CD14-positive monocyte (primary cell): ENCODE measurements around the gene KCNQ1. TPM values are rescaled to one million over a fixed set of nuclear protein-coding genes. Genes with fewer than 3 reads are reported as not detected.

Experiments used
- DNase-seq, 3 donors: peaks; one replicate each; pipeline ENCODE4 v3.0.0-alpha.2; 2011 to 2022
- H2AFZ ChIP-seq: 2 replicates; pipeline ENCODE4 v1.6.0; 2012; ENCODE audit warnings: mild to moderate bottlenecking, low read depth, low read length, inconsistent platforms; ENCODE audit not compliant: insufficient read depth, poor library complexity, severe bottlenecking
- H3K27ac ChIP-seq, 2 donors: 1 replicate in 1 of 2; 2 replicates in 1 of 2; pipeline ENCODE4 v1.5.1; 2012 to 2013; ENCODE audit warnings: low read length in 2 of 2, control low read depth in 1 of 2, inconsistent platforms in 1 of 2, low read depth in 1 of 2, mild to moderate bottlenecking in 1 of 2
- H3K27me3 ChIP-seq, 2 donors: one replicate each; pipeline versions ENCODE4 v1.6.0 to v1.6.1; 2011 to 2013; ENCODE audit warnings: low read length in 2 of 2; ENCODE audit not compliant: control insufficient read depth in 2 of 2, insufficient read depth in 2 of 2
- H3K36me3 ChIP-seq, 2 donors: replicated peaks in 1 of 2; 1 replicate in 1 of 2; 2 replicates in 1 of 2; pipeline versions ENCODE4 v1.5.1 to v1.6.1; 2012 to 2013; ENCODE audit warnings: low read length in 2 of 2, control low read depth in 1 of 2, inconsistent platforms in 1 of 2, mild to moderate bottlenecking in 1 of 2; ENCODE audit not compliant: insufficient read depth in 2 of 2, control insufficient read depth in 1 of 2
- H3K4me1 ChIP-seq, 2 donors: 1 replicate in 1 of 2; 2 replicates in 1 of 2; pipeline versions ENCODE4 v1.5.1 to v1.6.1; 2012 to 2013; ENCODE audit warnings: low read length in 2 of 2, control low read depth in 1 of 2, inconsistent platforms in 1 of 2, mild to moderate bottlenecking in 1 of 2, moderate library complexity in 1 of 2; ENCODE audit not compliant: insufficient read depth in 2 of 2, control insufficient read depth in 1 of 2
- H3K4me2 ChIP-seq: replicated peaks from 2 replicates; pipeline ENCODE3; 2012; ENCODE audit warnings: low read length, moderate library complexity, mild to moderate bottlenecking; ENCODE audit not compliant: poor library complexity, severe bottlenecking; ENCODE audit errors: extremely low read depth
- H3K4me3 ChIP-seq, 3 experiments: fragments of 200-600 bp in 1 of 3; sonication (generic) in 1 of 3; replicated peaks in 1 of 3; 1 replicate in 2 of 3; 2 replicates in 1 of 3; pipeline ENCODE4 v1.5.1; 2011 to 2013; ENCODE audit warnings: low read length in 3 of 3, mild to moderate bottlenecking in 3 of 3, control low read depth in 2 of 3, low read depth in 2 of 3, inconsistent platforms in 1 of 3, moderate library complexity in 1 of 3
- H3K79me2 ChIP-seq: 2 replicates; pipeline ENCODE4 v1.6.0; 2012; ENCODE audit warnings: mild to moderate bottlenecking, control low read depth, inconsistent platforms, low read length, moderate library complexity; ENCODE audit not compliant: insufficient read depth
- H3K9ac ChIP-seq: 2 replicates; pipeline ENCODE4 v1.6.0; 2017; ENCODE audit warnings: low read length, mild to moderate bottlenecking; ENCODE audit not compliant: insufficient read depth, poor library complexity, severe bottlenecking
- H3K9me3 ChIP-seq, 2 donors: replicated peaks in 1 of 2; 1 replicate in 1 of 2; 2 replicates in 1 of 2; pipeline versions ENCODE4 v1.5.1 to v1.6.1; 2012 to 2013; ENCODE audit warnings: low read length in 2 of 2, control low read depth in 1 of 2; ENCODE audit not compliant: control insufficient read depth in 1 of 2, insufficient read depth in 1 of 2
- H4K20me1 ChIP-seq: 2 replicates; pipeline ENCODE4 v1.6.0; 2012; ENCODE audit warnings: mild to moderate bottlenecking, low read length, control low read depth, moderate library complexity; ENCODE audit not compliant: insufficient read depth
- H3K27ac Mint-ChIP-seq, 7 donors: one replicate each; pipeline ENCODE4 v1.8.0; 2020; ENCODE audit warnings: mild to moderate bottlenecking in 7 of 7, mixed read lengths in 7 of 7, moderate library complexity in 6 of 7, inconsistent platforms in 2 of 7
- H3K27me3 Mint-ChIP-seq, 3 donors: one replicate each; pipeline ENCODE4 v1.8.0; 2021 to 2022; ENCODE audit warnings: low read depth in 3 of 3, mild to moderate bottlenecking in 3 of 3, mixed read lengths in 3 of 3, moderate library complexity in 3 of 3, inconsistent platforms in 1 of 3
- H3K36me3 Mint-ChIP-seq, 2 donors: one replicate each; pipeline ENCODE4 v1.8.0; 2020; ENCODE audit warnings: mixed read lengths in 2 of 2, inconsistent platforms in 1 of 2, mild to moderate bottlenecking in 1 of 2
- H3K4me1 Mint-ChIP-seq: one replicate; pipeline ENCODE4 v1.8.0; 2020; ENCODE audit warnings: mild to moderate bottlenecking, mixed read lengths
- H3K4me3 Mint-ChIP-seq, 2 donors: one replicate each; pipeline ENCODE4 v1.8.0; 2020; ENCODE audit warnings: mild to moderate bottlenecking in 2 of 2, mixed read lengths in 2 of 2, moderate library complexity in 1 of 2
- H3K9me3 Mint-ChIP-seq, 7 donors: one replicate each; pipeline ENCODE4 v1.8.0; 2020 to 2022; ENCODE audit warnings: mixed read lengths in 7 of 7, mild to moderate bottlenecking in 6 of 7, moderate library complexity in 6 of 7, inconsistent platforms in 2 of 7
- CTCF ChIP-seq: fragments of 200-600 bp; IDR thresholded peaks from one replicate; pipeline ENCODE4 v1.8.0; 2022; ENCODE audit warnings: antibody characterized with exemption, mild to moderate bottlenecking
- whole genome bisulfite sequencing: methylation state at CpG from one replicate; pipeline ENCODE4 v1.1.5; 2013; ENCODE audit warnings: missing lambda C conversion rate; ENCODE audit not compliant: insufficient coverage; 5-methylcytosine and 5-hydroxymethylcytosine counted together
- intact Hi-C, 2 donors: fragments of 100-400 bp; cut with micrococcal nuclease; formaldehyde crosslinking; loops; one replicate each; pipeline versions ENCODE4 v1.15.0 to v1.15.1; 2023
- polyA plus RNA-seq, 3 donors: library from polyadenylated mRNA; depleted of rRNA in 1 of 3; unstranded in 2 of 3; stranded (reverse) in 1 of 3; fragments of 300-500 nt in 2 of 3; fragments of >200 nt in 1 of 3; fragmentation: Illumina TruSeq in 2 of 3; gene quantifications; 1 replicate in 2 of 3; 2 replicates in 1 of 3; pipeline ENCODE4 v1.2.3, GENCODE V29; 2012 to 2021

KCNQ1 gene
- polyA plus RNA-seq, 3 donors: 14.9 to 31.8 (median 21.6) TPM

DNA sequence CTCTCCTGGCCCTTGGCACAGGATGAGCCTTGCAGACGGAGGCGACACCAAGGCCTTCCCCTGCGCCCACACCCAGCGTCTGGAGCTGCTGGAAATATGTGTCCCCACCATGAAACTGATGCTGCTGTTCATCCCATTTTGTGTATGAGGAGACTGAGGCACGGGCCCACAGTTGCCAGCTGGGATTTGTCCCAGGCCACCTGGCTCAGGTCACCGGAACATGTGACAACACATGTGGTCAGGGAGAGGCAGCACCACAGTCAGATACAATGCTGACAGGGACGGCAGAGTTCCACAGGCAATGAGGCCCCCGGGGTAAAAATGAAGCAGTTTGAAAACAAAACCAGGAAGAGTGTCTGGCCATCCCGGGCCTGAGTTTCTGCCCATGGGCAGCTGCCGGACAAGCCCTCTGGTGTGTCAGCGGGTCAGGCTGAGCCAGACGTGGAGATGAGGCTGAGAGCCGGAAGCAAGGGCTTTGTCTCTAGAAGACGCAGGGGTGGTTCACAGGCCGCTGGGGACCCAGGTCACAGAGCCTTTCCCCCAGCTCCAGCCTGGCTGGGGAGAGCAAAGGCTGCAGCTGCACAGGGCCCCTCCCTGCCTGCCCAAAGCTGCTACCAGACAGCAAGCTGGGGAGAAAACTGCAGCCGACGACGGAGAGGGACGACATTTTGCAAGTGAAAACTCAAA lies 360.0 kb downstream of the KCNQ1 start:
- intact Hi-C loops: no loop called here
- Histone ChIP-seq H2AFZ (no peak overlapping the region), H3K36me3 (no peaks in the 10 kb centered on the region), H3K9me3 (no peaks in the 10 kb centered on the region), H3K27ac (no peak overlapping the region), H3K9ac (no peak overlapping the region), H3K27me3 (no peaks in the 10 kb centered on the region), H3K4me3 (no peak overlapping the region), H3K4me2 (no peak overlapping the region), H4K20me1 (peaks cover 27% of the 10 kb centered on the region), H3K79me2 (no peaks in the 10 kb centered on the region), H3K4me1 (no peaks in the 10 kb centered on the region)
- Mint-ChIP-seq H3K4me3 (no peak overlapping the region), H3K36me3 (peaks cover 20 to 23% of the 10 kb centered on the region in 2 donors), H3K9me3 (peaks cover 0 to 8% (median 4%) of the 10 kb centered on the region in 7 donors), H3K27me3 (peaks cover 1 to 11% (median 7%) of the 10 kb centered on the region in 3 donors), H3K27ac (peak overlapping the region in 1 of 7 donors; percentile 85), H3K4me1 (peaks cover 4% of the 10 kb centered on the region)
- no peak for DNase-seq
- no peak for TF ChIP-seq CTCF
- 95% methylated on average over 19 of the region's 19 CpGs for WGBS

DNA sequence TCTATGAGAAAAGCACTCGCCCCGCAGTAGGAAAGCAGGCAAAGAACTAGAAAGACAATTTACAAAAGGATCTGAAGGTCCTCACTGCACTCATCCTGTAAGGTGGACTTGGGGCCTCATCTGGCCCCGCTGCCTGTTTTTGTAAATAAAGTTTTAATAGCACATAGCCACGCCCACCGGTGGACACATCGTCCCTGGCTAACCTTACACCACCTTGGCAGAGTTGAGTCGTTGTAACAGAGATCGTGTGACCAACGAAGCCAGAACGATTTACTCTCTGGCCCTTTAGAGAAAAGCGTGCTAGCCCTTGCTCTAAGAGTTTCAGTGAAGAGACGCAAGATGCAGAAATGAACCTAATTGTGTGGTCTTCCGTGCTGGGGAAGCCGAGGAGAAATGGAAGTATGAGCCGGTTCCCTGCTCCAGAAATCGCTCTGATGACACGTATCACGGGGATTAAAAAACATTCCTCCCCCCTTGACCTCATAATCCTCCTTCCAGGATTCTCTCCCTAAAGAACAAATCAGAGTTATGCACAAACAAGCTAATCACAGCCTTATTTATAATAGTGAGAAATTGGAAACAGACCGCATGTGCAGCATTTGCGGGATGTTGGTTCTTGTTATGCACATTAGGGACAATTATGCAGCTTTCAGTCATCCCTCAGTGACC lies 360.7 kb downstream of the KCNQ1 start:
- 100% methylated on average over 8 of the region's 20 CpGs for WGBS

More for the DNA sequence above, 360.7 kb downstream of the KCNQ1 start:
- Histone ChIP-seq H3K4me2 (no peak overlapping the region), H3K36me3 (no peaks in the 10 kb centered on the region), H3K27ac (no peak overlapping the region), H3K4me3 (no peak overlapping the region), H3K27me3 (no peaks in the 10 kb centered on the region), H3K9me3 (no peaks in the 10 kb centered on the region), H2AFZ (no peak overlapping the region), H4K20me1 (peaks cover 23% of the 10 kb centered on the region), H3K79me2 (no peaks in the 10 kb centered on the region), H3K4me1 (peaks cover 3 to 5% of the 10 kb centered on the region in 2 donors), H3K9ac (no peak overlapping the region)
- no peak for TF ChIP-seq CTCF
- Mint-ChIP-seq H3K27me3 (peaks cover 1 to 11% (median 5%) of the 10 kb centered on the region in 3 donors), H3K9me3 (peaks cover 0 to 8% (median 4%) of the 10 kb centered on the region in 7 donors), H3K4me1 (peaks cover 10% of the 10 kb centered on the region), H3K36me3 (peaks cover 20 to 23% of the 10 kb centered on the region in 2 donors), H3K4me3 (no peak overlapping the region), H3K27ac (no peak overlapping the region)
- DNase-seq: no peak
- intact Hi-C loops: no loop called here
